HepG2 (cell line): ENCODE data around the gene TMEM63C.

Source experiments
- CHD2 ChIP-seq: IDR thresholded peaks from 2 replicates; pipeline ENCODE4 v1.6.1; 2011; ENCODE audit warnings: low read depth, low read length, improper control_type of control experiment
- TCF7L2 ChIP-seq: IDR thresholded peaks from 2 replicates; pipeline ENCODE4 v1.6.1; 2011; ENCODE audit warnings: mild to moderate bottlenecking, low read depth, low read length, moderate library complexity
- ZNF614 ChIP-seq: IDR thresholded peaks from 2 replicates; pipeline ENCODE4 v1.6.1; 2018; ENCODE audit warnings: missing biosample characterization, missing genetic modification reagents, inconsistent platforms, borderline replicate concordance
- ZNF878 ChIP-seq: sonication (generic); formaldehyde crosslinking; IDR thresholded peaks from 2 replicates; pipeline ENCODE4 v1.8.1; 2023; ENCODE audit warnings: mild to moderate bottlenecking, missing genetic modification reagents, moderate library complexity

DNA sequence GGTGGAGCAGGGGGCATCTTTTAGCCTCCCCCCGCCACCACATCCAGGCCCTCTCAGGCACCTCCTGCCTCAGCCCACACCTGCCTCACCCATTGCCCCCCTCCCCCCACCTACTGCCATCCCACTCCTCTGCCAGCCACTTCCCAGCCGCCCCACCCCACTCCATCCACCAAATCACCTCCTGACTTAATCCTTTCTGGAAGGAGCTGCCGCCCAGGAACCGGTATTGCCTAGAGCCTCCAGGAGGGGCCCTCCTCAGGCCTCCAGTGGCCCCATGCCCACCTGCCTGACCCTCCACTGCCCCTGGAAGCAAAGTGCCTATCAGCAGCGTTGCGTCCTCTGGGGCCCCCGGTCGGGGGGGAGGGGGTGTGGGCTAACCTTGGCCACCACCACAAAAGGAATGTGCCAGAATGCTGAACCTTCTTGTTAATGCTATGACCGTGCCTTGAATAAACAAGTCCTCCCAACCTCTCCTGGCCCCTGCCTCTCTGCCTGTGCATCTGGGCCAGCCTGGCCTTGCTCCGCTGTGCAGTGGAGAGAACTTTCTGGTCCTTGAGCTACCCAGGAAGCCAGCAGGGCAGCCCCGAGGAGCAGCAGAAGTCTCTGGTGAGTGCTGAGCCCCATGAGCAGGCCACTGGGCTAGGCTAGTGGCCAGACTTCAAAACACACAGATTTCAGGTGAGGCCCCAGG is 77.6 kb downstream of the TMEM63C start:
- TF ChIP-seq ZNF878 (CRISPR knock-in tag) = no peak
- no peak for TF ChIP-seq ZNF614 (CRISPR knock-in tag)
- no peak for TF ChIP-seq TCF7L2
- no peak for TF ChIP-seq CHD2
